H9 (cell line): Measurements from ENCODE around the gene FAM222B. TPM values are rescaled to one million over a fixed set of nuclear protein-coding genes. Genes with fewer than 3 reads are reported as not detected.

Experiments
- DNase-seq: peaks from one replicate; pipeline ENCODE4 v3.0.0-alpha.2; 2017
- H2AFZ ChIP-seq: one replicate; pipeline ENCODE4 v1.6.1; 2013; ENCODE audit warnings: mild to moderate bottlenecking, low read length, control low read depth, moderate library complexity
- H2AK5ac ChIP-seq: 2 replicates; pipeline ENCODE4 v1.6.1; 2013; ENCODE audit warnings: low read length, control low read depth, mixed read lengths; ENCODE audit not compliant: insufficient read length
- H2BK120ac ChIP-seq: one replicate; pipeline ENCODE4 v1.6.1; 2013; ENCODE audit warnings: low read depth, mild to moderate bottlenecking, low read length, control low read depth, inconsistent platforms; ENCODE audit not compliant: poor library complexity, severe bottlenecking
- H2BK12ac ChIP-seq: 2 replicates; pipeline ENCODE4 v1.6.1; 2013; ENCODE audit warnings: low read length, control low read depth, mixed read lengths, low read depth; ENCODE audit not compliant: insufficient read length
- H2BK15ac ChIP-seq: 2 replicates; pipeline ENCODE4 v1.6.1; 2013; ENCODE audit warnings: low read depth, low read length, control low read depth
- H2BK20ac ChIP-seq: one replicate; pipeline ENCODE4 v1.6.1; 2013; ENCODE audit warnings: low read depth, mild to moderate bottlenecking, low read length, control low read depth, inconsistent platforms; ENCODE audit not compliant: poor library complexity, severe bottlenecking
- H2BK5ac ChIP-seq: 2 replicates; pipeline ENCODE4 v1.6.1; 2013; ENCODE audit warnings: low read length, control low read depth, mixed read lengths; ENCODE audit not compliant: insufficient read length
- H3K14ac ChIP-seq: 2 replicates; pipeline ENCODE4 v1.6.1; 2013; ENCODE audit warnings: low read length, control low read depth; ENCODE audit not compliant: insufficient read depth
- H3K18ac ChIP-seq: 2 replicates; pipeline ENCODE4 v1.6.1; 2013; ENCODE audit warnings: low read depth, mild to moderate bottlenecking, mixed read lengths, low read length, control low read depth; ENCODE audit not compliant: insufficient read length
- H3K23ac ChIP-seq: 2 replicates; pipeline ENCODE4 v1.6.1; 2013; ENCODE audit warnings: low read length, control low read depth, mixed read lengths, low read depth; ENCODE audit not compliant: insufficient read length
- H3K23me2 ChIP-seq: 2 replicates; pipeline ENCODE4 v1.6.1; 2013; ENCODE audit warnings: low read depth, mild to moderate bottlenecking, mixed read lengths, low read length, control low read depth; ENCODE audit not compliant: insufficient read length, poor library complexity, severe bottlenecking
- H3K27ac ChIP-seq: 2 replicates; pipeline ENCODE4 v1.5.1; 2013; ENCODE audit warnings: low read length, control low read depth, mixed read lengths, low read depth; ENCODE audit not compliant: insufficient read length
- H3K27me3 ChIP-seq: 2 replicates; pipeline ENCODE4 v1.6.1; 2013; ENCODE audit warnings: low read length, control low read depth, inconsistent platforms; ENCODE audit not compliant: insufficient read depth
- H3K4ac ChIP-seq: 2 replicates; pipeline ENCODE4 v1.6.1; 2013; ENCODE audit warnings: low read depth, mild to moderate bottlenecking, control low read depth, inconsistent platforms, low read length, moderate library complexity
- H3K4me1 ChIP-seq: 2 replicates; pipeline ENCODE4 v1.6.1; 2013; ENCODE audit warnings: low read length, control low read depth, inconsistent platforms; ENCODE audit not compliant: insufficient read depth
- H3K4me2 ChIP-seq: 2 replicates; pipeline ENCODE4 v1.6.1; 2013; ENCODE audit warnings: low read length, control low read depth, mixed read lengths; ENCODE audit not compliant: insufficient read length, insufficient read depth
- H3K56ac ChIP-seq: 2 replicates; pipeline ENCODE4 v1.6.1; 2013; ENCODE audit warnings: low read depth, mild to moderate bottlenecking, mixed read lengths, low read length, control low read depth; ENCODE audit not compliant: insufficient read length
- H3K79me1 ChIP-seq: 2 replicates; pipeline ENCODE4 v1.6.1; 2013; ENCODE audit warnings: low read depth, mild to moderate bottlenecking, moderate library complexity, low read length, control low read depth, inconsistent platforms; ENCODE audit not compliant: insufficient read depth, poor library complexity, severe bottlenecking
- H3K79me2 ChIP-seq: 2 replicates; pipeline ENCODE4 v1.6.1; 2013; ENCODE audit warnings: low read length, control low read depth, inconsistent platforms; ENCODE audit not compliant: insufficient read depth
- H3K9ac ChIP-seq: 2 replicates; pipeline ENCODE4 v1.6.1; 2013; ENCODE audit warnings: low read length, control low read depth, mixed read lengths; ENCODE audit not compliant: insufficient read length; ENCODE audit errors: extremely low read depth
- H3K9me3 ChIP-seq: one replicate; pipeline ENCODE4 v1.6.1; 2013; ENCODE audit warnings: low read depth, low read length, inconsistent platforms; ENCODE audit not compliant: control insufficient read depth
- H3T11ph ChIP-seq: one replicate; pipeline ENCODE4 v1.6.1; 2013; ENCODE audit warnings: mild to moderate bottlenecking, low read length, control low read depth, inconsistent platforms
- H4K20me1 ChIP-seq: one replicate; pipeline ENCODE4 v1.6.1; 2013; ENCODE audit not compliant: control insufficient read depth, insufficient read length, insufficient read depth
- H4K5ac ChIP-seq: 2 replicates; pipeline ENCODE4 v1.6.1; 2013; ENCODE audit warnings: low read depth, mild to moderate bottlenecking, mixed read lengths, low read length, control low read depth; ENCODE audit not compliant: insufficient read length
- H4K8ac ChIP-seq: replicated peaks from 2 replicates; pipeline ENCODE4 v1.6.1; 2013; ENCODE audit warnings: low read length, control low read depth, mixed read lengths, low read depth; ENCODE audit not compliant: insufficient read length
- H4K91ac ChIP-seq: 2 replicates; pipeline ENCODE4 v1.6.1; 2013; ENCODE audit warnings: low read depth, mild to moderate bottlenecking, moderate library complexity, mixed read lengths, low read length, control low read depth; ENCODE audit not compliant: insufficient read length
- H3K27ac Mint-ChIP-seq, 3 experiments: 2 replicates in 2 of 3; 3 replicates in 1 of 3; pipeline ENCODE4 v1.8.0; 2020 to 2021; ENCODE audit warnings: mixed read lengths in 3 of 3, mild to moderate bottlenecking in 1 of 3, moderate library complexity in 1 of 3
- H3K27me3 Mint-ChIP-seq: 2 replicates; pipeline ENCODE4 v1.8.0; 2021; ENCODE audit warnings: low read depth, mild to moderate bottlenecking, moderate library complexity, mixed read lengths
- H3K36me3 Mint-ChIP-seq, 3 experiments: 2 replicates in 2 of 3; 3 replicates in 1 of 3; pipeline ENCODE4 v1.8.0; 2020 to 2021; ENCODE audit warnings: low read depth in 3 of 3, mixed read lengths in 3 of 3; ENCODE audit not compliant: insufficient read depth in 1 of 3
- H3K4me1 Mint-ChIP-seq, 2 experiments: 2 replicates each; pipeline ENCODE4 v1.8.0; 2020; ENCODE audit warnings: mixed read lengths in 2 of 2
- H3K4me3 Mint-ChIP-seq, 2 experiments: 2 replicates in 1 of 2; 3 replicates in 1 of 2; pipeline ENCODE4 v1.8.0; 2020 to 2021; ENCODE audit warnings: mild to moderate bottlenecking in 2 of 2, mixed read lengths in 2 of 2, moderate library complexity in 1 of 2
- H3K9me3 Mint-ChIP-seq, 2 experiments: 2 replicates in 1 of 2; 3 replicates in 1 of 2; pipeline ENCODE4 v1.8.0; 2020; ENCODE audit warnings: mild to moderate bottlenecking in 2 of 2, mixed read lengths in 2 of 2, moderate library complexity in 1 of 2
- CTCF ChIP-seq: fragments of 200-600 bp; sonication (generic); conservative IDR thresholded peaks from 3 replicates; pipeline ENCODE4 v1.8.0; 2021; ENCODE audit warnings: antibody characterized with exemption, mild to moderate bottlenecking
- WGBS: extraction: QIAGEN DNeasy Blood & Tissue Kit; methylation state at CpG from one replicate; pipeline ENCODE4 v1.1.7; 2013; ENCODE audit warnings: missing lambda C conversion rate, low lambda C conversion rate, mixed read lengths; ENCODE audit not compliant: insufficient read length; ENCODE audit errors: extremely low coverage; 5-methylcytosine and 5-hydroxymethylcytosine counted together
- total RNA-seq: library from RNA; stranded (reverse); gene quantifications from 2 replicates; pipeline ENCODE4 v1.2.1, GENCODE V29; 2021

FAM222B gene
- total RNA-seq, 1 experiment from 2014 or later = 76.1 TPM

- Histone ChIP-seq H3K14ac (no peak overlapping the region; the same call in 1 of the 2 replicates), H3K9ac (no peak overlapping the region), H3T11ph (no peak overlapping the region), H3K23me2 (no peaks in the 10 kb centered on the region), H2AFZ (no peak overlapping the region), H2BK5ac (peak overlapping the region; percentile 7), H3K79me2 (no peaks in the 10 kb centered on the region), H4K5ac (no peak overlapping the region), H4K91ac (no peak overlapping the region), H3K9me3 (no peaks in the 10 kb centered on the region), H3K79me1 (no peaks in the 10 kb centered on the region), H2BK120ac (no peak overlapping the region), H3K56ac (no peak overlapping the region), H3K27ac (no peak overlapping the region), H3K4me1 (no peaks in the 10 kb centered on the region), H4K8ac (no peak overlapping the region), H3K23ac (no peak overlapping the region), H4K20me1 (no peaks in the 10 kb centered on the region), H3K4me2 (no peak overlapping the region), H2BK12ac (no peak overlapping the region), H2BK15ac (no peak overlapping the region), H2BK20ac (no peak overlapping the region), H3K27me3 (no peaks in the 10 kb centered on the region), H3K18ac (no peak overlapping the region), H3K4ac (no peak overlapping the region), H2AK5ac (no peak overlapping the region)
- H3K36me3 Mint-ChIP-seq = peaks cover 28 to 70% (median 65%) of the 10 kb centered on the region in 3 experiments; a peak in 6 of 7 replicates
- peaks cover 6 to 10% of the 10 kb centered on the region in 2 experiments for H3K4me1 Mint-ChIP-seq
- H3K27ac Mint-ChIP-seq = 0 out of 7 replicates have a peak overlapping the region, but pooled peaks of 1 of the 3 experiments have one; percentile 57
- no peak for TF ChIP-seq CTCF
- no peaks in the 10 kb centered on the region for H3K27me3 Mint-ChIP-seq
- peaks cover 2 to 4% of the 10 kb centered on the region in 2 experiments; a peak in 3 of 5 replicates for H3K9me3 Mint-ChIP-seq
- WGBS = no CpG with 5 or more reads among the region's 18 CpGs
- H3K4me3 Mint-ChIP-seq = no peak overlapping the region
- DNase-seq = no peak
These were observed 39.7 kb upstream of the FAM222B start for GRCh38 chr17:28882154-28882895.
